DMS53 treated with DMSO at 0.1 percent for 48 hours (cell line): ENCODE results near the gene SLIT3.

Source experiments
- DNase-seq: peaks from one replicate; lab custom pipeline; 2025; ENCODE audit not compliant: unreplicated experiment; lab: John Stamatoyannopoulos, UW

Gene SLIT3

DNA sequence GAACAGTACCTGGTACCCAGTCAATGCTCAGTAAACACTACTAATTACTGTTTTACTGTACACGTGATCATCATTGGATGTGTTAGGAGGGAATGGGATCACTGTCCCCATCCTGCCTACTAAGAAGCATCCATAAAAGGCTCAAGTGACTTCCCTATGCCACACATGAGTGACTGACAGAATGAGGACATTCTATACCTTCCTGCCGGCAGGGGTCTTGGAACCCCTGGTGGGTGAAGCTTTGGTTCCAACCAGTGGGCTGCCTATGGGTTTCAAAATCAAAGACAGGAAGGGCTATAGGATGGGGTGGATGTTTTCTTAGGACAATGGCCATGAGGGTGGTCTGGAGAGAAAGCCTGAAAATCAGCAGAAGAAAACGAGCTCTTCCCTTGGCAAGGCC, 512.2 kb downstream of the SLIT3 start:
- no peak for DNase-seq

DNA sequence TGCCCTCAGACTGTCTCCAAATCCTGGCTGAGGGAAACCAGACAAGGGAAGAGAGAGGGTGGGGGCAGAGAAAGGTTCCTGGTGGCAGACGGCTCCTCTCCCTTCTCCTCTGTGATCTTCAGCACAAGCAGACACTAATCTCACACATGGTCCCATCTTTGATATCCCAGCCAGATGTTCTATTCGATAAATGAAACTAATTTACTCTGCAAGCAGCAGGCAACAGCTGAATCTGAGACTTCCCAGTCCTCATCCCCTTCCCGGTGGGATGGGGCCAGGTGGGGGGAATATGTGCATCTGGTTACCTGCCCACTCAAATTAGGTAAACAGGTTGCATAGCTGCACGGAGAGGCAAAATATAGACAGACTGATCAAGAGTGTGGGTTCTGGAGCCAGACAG, 512.8 kb downstream of the SLIT3 start:
- no peak for DNase-seq

DNA sequence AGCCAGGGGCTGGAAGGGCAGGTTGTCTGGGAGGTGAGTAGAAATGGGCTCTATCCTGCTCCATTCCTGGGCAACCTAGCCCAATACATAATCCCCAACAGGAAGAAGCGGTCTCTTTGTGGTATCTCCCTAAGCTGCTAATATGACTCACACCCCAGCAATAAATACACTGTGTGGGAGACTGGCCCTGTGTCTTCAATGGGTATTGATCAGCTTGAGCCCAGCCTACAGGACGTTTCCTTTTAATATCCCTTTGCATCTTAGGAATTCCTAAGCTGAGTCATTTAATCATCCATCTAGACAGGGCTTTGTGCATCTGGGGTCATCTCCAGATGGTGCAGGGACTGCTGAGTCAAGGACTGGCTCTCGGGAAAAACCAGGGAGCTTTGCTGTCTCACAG, 514.8 kb downstream of the SLIT3 start:
- no peak for DNase-seq

GRCh38 chr5:168784454-168784853, 516.5 kb downstream of the SLIT3 start:
- no peak for DNase-seq

DNA sequence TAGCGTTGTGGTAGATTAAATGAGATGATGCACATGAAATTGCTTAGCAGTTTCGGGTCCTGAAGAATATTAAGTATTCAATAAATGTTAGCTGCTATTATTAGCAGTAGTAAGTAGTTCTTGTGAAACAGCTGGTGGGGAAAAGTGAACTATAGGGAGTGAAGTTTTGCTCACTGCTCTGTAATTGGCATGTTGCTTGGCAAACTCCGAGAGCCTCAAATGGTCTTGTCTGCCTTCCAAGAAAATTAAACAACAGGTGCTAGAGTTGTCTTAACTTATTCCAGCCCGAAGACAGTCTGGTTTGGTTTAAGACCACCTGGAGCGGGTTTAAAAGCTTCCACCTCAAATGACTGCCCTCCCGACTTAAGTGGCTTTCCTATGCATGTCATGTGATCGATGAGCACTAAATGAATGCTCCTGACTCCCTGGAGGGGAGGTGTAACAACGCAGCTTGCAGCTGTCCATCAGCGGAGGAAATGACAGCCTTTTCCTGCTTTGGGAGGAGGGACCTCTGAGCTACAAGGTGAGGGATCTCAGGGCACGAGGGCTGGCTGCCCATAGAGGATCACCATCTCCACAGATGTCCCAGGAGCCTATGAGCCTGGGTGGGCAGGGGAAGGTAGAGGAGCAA, 518.9 kb downstream of the SLIT3 start:
- no peak for DNase-seq

DNA sequence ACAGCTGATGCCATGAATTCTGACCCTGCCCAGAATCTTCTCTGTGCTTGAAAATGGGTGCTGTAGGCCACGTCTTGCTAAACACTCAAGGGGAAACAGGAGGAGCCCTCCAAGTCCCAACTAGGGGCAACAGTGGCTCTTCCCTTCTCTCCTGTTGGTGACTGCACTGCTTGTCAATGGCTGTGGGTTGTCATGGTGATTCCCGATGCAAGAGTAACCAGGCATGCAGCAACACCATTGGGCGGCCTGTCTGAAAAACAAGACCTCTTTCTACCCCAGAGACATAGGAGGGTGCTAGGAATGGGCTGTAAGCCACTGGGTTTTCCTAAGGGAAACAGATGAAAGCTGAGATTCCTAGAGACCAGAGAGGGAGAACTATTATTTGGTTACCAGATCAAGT, 520.1 kb downstream of the SLIT3 start:
- no peak for DNase-seq

DNA sequence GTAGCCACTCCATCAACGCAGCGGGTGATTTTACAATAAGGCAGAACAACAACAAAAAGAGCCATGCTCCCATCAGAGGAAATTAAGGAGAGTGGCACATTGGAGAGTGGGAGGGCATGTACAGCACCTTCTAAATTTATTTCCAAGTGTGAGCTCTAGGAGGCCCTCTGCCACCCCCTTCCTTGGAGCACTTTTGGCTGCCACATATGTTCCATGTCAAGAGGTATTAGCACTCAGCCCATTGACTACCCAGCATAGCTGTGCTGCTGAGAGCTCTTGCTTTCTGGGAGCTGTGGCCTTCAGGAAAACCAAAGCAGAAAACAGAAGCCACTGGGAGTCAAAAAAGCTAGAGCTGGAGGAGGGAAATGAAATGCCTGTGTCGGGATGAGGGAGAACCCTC, 521.6 kb downstream of the SLIT3 start:
- DNase-seq, result no peak

DNA sequence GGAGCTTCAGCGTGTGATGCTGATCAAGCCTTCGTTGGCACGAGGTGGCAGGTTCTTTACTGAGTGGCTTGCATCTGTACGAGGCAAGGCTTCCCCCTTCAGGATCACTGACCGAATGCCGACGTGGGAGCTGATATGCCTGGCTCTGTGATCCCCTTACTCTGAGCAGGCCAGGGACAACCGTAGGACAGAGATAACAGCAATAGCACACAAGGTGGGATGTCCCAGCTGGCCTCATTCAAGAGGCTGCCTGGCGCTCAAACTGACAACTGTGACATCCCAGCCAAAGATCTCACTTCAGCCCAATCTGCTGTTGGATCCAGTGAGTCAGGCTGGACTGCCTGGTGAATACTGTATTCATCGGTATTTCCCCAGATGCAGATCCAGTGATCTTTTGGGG, 522.4 kb downstream of the SLIT3 start:
- no peak for DNase-seq

- DNase-seq, result no peak
Measured at GRCh38 chr5:168777651-168778050, 523.3 kb downstream of the SLIT3 start.

DNA sequence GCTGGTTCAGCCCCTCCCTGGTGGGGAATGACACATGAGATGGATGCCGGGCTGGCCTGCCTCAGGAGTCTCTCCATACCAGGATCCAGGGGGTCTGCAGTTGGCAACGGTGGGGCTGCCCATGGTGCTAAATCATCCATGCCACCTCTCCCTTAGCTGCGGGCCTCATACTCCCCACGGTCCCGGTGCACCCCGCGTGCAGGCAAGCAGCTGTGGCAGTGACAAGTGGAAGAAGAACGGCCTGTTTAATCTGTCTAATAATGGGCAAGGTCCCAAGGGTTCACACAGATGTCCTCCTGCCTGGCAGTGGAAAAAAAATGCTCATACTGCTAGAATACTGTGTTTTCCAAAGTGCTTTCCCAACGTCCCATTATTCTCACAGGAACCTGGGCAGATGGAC, 524.9 kb downstream of the SLIT3 start:
- DNase-seq, result no peak

- DNase-seq, result no peak
Measured at GRCh38 chr5:168773226-168773625, 527.7 kb downstream of the SLIT3 start.

DNA sequence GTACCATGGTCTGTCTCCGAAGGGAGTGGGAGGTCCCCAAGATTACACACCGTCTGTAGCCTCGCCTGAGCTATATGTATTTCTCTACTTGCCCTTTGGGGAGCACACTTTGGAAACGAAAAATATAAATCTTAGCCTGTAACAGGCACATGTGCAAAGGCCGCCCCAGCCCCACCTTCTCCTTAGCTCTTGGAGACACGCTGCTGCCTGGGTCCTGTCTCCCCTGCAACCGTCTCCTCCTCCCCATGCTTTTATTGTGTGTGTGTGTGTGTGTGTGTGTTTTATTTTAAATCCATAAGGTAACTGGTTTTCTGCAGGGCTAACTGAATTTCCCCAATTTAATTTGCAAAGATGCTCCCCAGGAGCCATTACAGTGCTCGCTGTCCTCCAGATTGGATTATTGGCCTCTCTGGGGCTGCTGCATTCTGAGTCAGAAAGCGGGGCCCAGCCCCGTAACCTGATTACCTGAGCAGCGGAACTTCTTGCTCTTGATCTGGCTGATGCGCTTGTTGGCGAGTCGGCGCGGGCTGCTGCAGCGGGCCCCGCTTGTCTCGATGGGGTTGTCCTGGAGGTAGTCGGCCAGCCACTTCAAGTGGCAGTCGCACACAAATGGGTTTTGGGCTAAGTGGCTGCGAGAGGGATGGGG, 528.5 kb downstream of the SLIT3 start:
- DNase-seq, result no peak

DNA sequence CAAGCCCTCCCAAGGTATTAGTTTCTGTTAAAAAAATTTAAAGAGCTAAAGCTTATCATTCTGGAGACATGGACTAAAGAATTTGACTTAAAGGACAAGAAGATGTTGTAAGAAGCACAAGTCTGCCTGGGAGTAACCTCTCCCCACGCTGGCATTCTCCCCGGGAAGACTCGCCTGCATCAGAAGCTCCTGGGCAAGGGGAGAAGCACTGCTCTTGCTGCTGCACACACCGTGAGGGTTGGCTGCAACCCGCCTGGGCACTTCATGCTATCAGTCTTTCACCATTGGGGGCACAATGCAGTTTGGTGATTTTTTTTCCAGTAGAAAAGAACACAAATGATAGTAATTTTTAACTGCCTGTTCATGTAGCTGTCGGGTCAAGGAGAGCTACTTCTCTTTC, 529.3 kb downstream of the SLIT3 start:
- no peak for DNase-seq

- no peak for DNase-seq
Measured at GRCh38 chr5:168770996-168771395, 529.9 kb downstream of the SLIT3 start.

DNA sequence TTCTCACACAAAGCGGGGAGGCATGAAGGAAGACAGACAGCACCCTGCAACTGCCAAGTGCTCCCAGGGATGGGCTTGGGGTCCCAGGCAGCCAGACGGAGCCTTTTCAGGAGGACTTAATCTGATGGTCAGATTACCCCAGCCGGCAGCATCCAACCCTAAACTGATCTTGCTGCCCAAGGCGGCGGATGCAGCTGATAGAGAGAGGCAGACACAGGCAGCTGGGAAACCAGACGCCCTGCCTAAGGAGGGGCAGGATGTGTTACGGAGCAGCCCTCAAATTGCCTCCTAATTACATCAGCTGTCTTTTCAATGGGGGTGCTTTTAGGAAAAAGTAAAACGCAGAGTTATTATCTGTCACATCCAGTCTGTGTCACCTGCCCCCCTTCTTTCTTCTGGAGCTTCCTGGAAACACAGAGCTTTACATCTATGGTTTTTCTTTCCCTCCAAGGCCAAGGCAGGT, 530.9 kb downstream of the SLIT3 start:
- no peak for DNase-seq

- DNase-seq, result no peak
Measured at GRCh38 chr5:168768172-168768571, 532.8 kb downstream of the SLIT3 start.

- DNase-seq, result no peak
Measured at GRCh38 chr5:168766426-168766700, 534.6 kb downstream of the SLIT3 start.

DNA sequence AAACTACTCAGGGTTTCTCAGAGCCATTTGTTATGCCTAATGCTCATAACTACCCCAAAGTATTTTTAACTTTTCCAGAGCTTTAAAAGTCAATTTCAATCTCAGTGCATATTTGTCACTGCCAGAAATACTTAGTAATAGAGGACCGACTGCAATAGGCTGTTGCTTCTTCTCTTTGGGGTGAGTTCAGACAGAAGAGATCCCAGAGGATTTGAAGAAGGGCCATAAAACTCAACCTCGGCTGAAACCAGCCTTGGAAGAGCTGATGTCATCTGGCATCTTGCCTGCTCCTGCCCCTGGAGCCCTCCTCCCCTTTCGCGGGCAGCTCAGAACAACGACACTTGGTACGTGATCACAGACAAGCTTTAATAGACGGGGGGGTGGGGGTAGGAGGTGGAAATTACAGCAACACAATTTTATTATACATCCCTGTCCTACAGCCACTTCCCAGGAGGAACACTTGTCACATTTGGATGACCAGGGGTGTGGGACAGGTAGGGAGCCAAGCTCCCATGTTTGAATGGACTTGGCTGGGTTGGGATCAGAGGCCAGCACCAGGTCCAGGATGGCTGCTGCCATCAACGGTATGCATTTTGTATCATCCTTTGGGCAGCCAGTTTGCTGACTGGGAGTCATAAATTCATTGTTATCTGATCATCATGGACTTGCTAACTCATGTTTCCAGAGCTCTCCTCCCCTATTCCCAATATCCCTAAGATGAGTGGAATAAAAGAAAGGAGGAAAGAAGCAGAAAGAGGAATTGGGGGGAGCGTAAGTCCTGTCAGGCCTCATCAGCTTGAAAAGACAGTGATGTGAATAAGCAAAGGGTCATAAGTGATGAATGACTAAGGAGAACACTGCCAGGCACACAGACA, 535.2 kb downstream of the SLIT3 start:
- no peak for DNase-seq

DNA sequence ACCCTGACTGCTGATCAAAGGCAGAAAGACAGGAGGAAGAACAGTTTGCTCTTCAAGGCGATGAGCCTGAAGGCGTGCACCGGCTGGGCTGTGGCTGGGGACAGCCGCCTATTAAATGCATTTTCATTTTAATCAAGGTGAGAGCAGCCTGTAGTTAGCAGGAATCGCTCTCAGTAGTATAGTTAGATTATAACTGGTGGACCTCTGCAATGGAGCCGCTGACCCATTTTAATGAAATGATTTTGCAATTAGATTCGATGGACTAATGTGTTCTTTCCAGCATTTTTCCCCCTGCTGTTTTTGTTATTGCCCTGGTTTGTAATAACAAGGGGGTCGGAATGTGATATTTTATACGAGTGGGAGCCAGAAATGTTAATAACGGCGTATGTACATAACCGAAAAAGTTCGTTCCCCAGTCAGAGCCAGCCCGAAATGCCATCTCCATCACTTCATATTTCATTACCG, 535.8 kb downstream of the SLIT3 start:
- no peak for DNase-seq

GRCh38 chr5:168756453-168757391, 544.2 kb downstream of the SLIT3 start:
- no peak for DNase-seq

DNA sequence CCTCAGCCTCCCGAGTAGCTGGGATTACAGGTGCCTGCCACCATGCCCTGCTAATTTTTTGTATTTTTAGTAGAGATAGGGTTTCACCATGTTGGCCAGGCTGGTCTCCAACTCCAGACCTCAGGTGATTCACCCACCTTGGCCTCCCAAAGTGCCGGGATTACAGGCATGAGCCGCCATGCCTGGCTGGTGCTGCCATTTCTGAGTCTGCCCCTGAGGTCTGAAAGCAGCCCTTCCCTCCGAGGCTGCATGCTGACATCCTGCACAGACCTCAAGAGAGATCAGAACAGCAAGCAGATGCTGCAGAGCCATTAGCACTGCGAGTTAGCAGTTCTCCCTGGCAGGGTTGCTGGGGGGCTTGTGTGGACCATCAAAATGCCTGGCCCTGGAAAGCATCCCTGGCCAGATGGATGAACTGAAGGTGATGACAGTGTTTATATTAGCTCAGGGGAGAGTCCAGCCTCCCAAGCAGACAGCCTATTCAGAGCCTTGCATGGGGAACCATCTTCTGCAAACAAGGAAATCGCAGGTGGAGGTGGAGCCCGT, 545.3 kb downstream of the SLIT3 start:
- DNase-seq, result no peak
